Measurements from ENCODE around the gene UTY.

GRCh38 chrY:13312966-13313365 is 166.9 kb downstream of the UTY start:
- TF ChIP-seq CTCF (conservative IDR thresholded peaks at IDR 0.05) (no peak), ZFX (IDR thresholded peaks at IDR 0.05) (no peak)
